ENCODE measurements around the gene RXFP2.

- TF ChIP-seq CTCF (IDR thresholded peaks at IDR 0.05) = no peak
- TF ChIP-seq EZH2phosphoT487 (IDR thresholded peaks at IDR 0.05) = no peak
- no peak for TF ChIP-seq EZH2 (IDR thresholded peaks at IDR 0.05)
Measured at GRCh38 chr13:31733647-31734046, 5.7 kb upstream of the RXFP2 start.
